GM19240 (cell line): ENCODE results near the gene IRAK2.
"Not testable (repeated sequence)": the region's sequence is repeated elsewhere in the genome, so short reads cannot be mapped to it uniquely, and the experiment has no call there.

ENCODE experiments used
- DNase-seq: peaks from one replicate; pipeline ENCODE4 v3.0.0; 2011; ENCODE audit warnings: low spot score; ENCODE audit not compliant: insufficient read length

IRAK2 gene

DNA sequence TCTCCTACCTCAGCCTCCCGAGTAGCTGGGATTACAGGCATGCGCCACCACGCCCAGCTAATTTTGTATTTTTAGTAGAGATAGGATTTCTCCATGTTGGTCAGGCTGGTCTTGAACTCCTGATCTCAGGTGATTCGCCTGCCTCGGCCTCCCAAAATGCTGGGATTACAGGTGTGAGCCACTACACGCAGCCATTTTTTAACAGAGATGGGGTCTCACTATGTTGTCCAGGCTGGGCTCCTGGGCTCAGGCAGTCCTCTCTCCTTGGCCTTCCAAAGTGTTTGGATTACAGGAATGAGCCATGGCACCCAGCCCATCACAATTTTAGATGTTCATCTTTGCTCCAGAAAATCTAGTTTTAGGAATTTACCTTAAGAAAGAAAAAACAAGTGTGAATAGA lies 6.2 kb upstream of the IRAK2 start:
- DNase-seq, result not testable (repeated sequence)

DNA sequence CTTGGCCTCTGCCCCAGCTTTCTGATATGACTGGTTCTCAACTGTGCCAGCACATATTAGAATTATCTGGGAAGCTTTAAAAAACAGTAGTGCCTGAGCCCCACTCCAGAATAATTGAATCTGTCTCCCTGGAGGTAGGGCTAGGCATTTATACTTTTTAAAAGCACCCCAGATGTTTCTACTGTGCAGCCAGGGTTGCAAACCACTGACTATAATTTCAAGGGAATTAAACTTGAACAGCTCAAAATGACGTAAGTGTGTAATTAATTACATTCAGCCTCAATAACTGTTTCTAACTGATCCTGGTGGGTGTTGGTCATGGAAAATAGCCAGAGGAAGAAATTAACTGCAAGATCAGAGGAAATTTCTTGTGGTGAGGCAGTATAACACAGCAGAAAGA lies 4.4 kb upstream of the IRAK2 start:
- DNase-seq, result no peak

DNA sequence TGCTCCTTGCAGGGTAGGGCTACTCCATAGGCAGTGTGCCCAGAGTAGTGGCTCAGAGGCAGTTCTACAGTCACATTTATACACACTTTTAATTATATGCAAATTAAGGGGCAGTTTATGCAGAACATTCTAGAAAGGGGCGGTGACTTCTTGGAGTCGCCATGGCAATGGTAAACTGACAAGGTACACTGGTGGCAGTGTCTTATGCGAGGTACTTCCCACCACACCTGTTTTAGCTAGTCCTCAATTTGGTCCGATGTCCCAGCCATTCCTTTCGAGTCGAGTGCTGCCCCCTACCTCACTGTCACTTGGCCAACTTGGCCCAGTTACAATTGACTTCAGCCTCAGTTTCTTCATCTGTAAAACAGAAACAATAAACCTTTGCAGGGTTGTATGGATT lies 3.8 kb upstream of the IRAK2 start:
- DNase-seq, result no peak

DNA sequence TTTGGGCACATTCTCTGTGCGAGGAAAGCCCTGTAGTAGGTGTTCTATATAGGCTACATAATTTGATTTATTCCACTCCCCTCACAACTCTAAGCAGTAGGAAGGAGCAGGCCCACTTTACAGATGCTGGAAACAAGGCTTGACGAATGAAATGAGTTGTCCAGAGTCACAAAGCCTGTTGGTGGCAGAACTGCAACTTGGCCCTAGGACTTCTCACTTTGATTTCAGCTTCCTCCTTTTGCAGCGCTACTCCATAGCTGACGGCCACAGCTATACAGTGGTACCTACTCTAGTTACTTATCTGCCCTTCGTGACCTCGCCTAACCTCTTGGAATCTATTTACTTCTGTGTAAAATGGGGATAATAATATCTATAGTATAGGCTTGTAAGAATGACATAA lies 2.5 kb upstream of the IRAK2 start:
- DNase-seq, result no peak

DNA sequence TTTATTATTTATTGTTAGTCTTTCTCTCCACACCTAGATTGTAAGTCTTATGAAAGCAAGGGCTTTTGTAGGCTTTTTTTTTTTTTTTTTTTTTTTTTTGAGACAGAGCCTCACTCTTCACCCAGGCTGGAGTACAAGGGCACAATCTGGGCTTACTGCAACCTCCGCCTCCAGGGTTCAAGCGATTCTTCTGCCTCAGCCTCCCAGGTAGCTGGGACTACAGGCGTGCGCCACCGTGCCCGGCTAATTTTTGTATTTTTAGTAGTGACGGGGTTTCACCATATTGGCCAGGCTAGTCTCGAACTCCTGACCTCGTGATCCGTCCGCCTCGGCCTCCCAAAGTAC lies 546 bp upstream of the IRAK2 start:
- DNase-seq, result not testable (repeated sequence)

DNA sequence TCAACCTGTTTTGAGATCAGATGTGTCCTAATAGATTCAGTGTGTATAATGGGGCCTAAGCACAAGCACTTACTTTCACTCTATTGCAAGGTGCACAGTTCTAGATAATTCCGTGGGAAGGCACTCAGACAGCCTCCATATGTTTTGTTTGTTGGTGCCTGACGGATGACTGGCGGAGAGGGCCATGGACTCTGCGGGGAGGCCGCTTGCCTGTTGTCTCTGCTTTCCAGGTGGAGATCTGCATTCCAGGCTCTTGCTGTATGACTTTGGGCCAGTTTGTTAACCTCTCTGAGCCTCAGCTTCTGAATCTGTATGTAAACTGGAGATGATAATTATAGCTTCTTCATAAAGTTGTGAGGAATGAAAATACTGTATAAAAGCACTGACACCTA lies 1.5 kb downstream of the IRAK2 start:
- DNase-seq, result no peak

DNA sequence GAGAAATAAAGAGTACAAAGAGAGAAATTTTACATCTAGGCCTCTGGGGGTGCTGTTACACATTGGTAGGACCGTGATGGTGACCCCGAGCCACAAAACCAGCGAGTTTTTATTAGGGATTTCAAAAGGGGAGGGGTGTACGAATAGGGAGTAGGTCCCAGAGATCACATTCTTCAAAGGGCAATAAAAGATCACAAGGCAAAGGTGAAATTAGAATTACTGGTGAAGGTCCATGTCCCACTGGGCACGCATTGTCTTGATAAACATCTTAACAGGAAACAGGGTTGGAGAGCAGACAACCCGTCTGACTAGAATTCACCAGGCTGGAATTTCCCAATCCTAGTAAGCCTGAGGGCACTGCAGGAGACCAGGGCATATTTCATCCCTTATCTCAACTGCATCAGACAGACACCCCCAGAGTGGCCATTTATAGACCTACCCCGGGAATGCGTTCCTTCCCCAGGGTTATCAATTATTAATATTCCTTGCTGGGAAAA lies 4.3 kb downstream of the IRAK2 start:
- DNase-seq, result no peak

DNA sequence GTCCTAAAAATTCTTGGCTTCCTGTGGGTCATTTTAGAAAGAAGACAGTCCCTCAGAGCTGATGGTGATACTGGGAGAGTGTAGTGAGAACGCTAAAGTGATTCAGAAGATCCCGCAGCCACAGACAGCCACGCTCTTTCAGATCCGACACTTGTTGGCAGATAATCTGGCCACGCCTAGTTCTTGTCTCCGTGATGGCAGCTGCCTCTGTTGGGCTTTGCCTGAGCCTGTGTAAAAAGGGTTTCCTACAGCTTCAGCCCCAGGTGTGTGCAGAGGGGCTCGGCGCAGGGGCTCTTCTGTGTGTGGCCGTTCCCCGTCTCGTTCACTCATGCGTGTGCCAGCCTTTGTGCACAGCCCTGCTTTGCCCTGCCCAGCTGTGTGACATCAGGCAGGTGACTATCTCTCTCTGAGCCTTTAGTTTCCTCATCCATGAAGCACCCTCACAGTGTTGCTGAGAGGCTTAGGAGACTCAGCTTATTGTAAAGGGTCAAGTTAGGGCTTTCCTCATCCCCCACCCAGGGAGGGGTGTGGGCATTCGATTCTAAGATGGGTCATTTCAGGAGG lies 6.3 kb downstream of the IRAK2 start:
- no peak for DNase-seq

DNA sequence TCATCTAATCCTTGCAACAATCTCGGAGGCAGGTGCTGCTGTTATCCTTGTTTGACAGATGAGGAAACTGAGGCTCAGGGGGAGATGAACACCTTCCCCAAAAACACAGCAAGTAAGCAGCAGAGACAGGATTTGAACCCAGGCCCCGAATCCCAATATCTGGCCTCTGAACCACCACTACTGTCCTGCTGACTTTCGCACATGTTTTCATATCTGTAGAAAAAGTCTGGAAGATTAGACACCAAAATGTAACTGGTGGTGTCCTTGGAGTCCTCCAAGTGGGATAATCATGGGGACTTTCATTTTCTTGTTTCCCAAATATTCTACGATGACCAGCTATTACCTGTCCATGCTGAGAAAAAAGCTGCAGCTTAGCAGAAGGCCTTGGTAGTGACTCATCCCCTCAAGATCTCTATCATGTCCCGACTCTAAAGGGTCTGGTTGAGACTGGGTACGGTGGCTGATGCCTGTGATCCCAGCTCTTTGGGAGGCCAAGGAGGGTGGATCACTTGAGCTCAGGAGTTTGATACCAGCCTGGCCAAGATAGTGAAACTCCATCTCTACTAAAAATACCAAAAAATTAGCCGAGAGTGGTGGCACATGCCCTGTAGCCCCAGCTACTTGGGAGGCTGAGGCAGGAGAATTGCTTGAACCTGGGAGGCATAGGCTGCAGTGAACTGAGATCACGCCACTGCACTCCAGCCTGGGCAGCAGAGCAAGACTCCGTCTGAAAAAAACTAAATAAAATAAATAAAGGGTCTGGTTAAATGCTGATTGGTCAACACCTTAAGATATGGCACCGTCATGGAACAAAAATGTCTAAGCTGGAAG lies 8.6 kb downstream of the IRAK2 start:
- no peak for DNase-seq

DNA sequence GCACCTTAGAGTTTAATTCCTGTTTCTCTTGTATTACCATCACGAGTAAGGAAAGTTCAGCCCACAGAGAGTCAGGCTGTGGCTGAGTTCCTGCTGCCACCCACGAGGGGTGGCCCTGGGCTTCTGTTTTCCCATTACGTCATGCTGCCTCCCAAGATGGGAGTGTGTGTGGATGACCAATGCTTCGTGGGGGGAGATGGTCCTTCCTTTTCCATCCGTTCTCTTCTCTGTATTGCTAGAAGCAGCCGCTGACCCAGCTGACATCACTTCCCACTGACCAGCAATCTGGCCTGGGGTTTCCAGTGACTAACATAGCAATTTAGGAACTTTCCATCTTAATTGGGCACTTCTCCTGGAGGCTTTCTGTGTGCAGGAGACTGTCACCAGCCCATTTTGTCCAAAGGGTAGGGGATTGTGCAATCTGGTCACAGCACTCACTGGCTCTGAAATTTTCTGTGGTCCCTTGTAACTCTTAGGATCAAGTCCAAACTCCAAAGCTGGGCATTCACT lies 9.3 kb downstream of the IRAK2 start:
- DNase-seq, result no peak

DNA sequence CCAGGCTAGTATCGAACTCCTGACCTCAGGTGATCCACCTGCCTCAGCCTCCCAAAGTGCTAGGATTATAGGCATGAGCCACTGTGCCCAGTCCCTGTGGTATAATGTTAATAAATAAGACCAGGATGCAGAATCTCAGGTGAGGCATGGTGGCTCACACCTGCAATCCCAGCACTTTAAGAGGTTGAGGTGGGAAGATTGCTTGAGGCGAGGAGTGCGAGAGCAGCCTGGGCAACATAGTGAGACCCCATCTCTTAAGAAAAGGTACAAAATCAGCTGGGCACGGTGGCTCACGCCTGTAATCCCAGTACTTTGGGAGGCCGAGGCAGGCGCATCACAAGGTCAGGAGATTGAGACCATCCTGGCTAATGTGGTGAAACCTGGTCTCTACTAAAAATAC lies 10.6 kb downstream of the IRAK2 start:
- DNase-seq, result not testable (repeated sequence)

DNA sequence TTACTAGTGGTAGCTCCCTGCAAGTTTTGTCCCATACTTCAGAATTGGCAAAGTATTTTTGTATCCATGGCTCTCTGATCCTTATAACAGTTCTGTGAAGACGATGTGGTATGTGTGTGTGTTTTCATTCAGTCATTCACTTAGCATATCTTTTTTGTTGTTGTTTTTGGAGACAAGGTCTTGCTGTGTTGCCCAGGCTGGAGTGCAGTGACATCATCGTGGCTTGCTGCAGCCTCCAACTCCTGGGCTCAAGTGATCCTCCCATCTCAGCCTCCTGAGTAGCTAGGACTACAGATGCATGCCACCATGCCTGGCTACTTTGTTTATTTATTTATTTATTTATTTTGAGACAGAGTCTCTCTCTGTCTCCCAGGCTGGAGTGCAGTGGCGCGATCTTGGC lies 11.4 kb downstream of the IRAK2 start:
- not testable (repeated sequence) for DNase-seq

DNA sequence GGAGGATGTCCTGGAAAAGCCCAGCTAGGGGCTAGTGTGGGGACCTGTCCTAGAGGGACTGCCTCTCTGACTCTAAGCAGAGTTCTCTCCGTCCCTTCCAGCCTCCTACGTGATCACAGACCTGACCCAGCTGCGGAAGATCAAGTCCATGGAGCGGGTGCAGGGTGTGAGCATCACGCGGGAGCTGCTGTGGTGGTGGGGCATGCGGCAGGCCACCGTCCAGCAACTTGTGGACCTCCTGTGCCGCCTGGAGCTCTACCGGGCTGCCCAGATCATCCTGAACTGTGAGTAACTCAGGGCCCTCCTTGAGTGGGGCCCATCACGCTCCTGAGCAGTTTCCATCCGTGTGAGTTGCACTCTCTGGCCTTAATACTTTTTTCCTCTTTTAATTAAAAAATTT lies 13.0 kb downstream of the IRAK2 start:
- no peak for DNase-seq

DNA sequence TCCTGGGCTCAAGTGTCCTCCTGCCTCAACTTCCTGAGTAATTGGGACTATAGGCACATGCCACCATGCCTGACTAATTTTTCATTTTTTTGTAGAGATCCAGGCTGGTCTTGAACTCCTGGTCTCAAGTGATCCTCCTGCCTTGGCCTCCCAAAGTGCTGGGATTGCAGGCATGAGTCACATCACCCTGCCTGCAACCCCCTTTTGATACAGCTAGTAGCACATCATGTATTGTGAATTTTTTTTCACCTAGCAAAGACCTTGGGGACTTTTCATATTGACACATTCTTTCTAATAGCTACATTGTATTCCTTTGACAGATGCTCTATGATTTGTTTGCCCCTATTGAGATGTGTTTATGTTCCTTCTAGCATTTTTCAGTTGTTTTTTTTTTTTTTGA lies 14.2 kb downstream of the IRAK2 start:
- DNase-seq, result no peak

DNA sequence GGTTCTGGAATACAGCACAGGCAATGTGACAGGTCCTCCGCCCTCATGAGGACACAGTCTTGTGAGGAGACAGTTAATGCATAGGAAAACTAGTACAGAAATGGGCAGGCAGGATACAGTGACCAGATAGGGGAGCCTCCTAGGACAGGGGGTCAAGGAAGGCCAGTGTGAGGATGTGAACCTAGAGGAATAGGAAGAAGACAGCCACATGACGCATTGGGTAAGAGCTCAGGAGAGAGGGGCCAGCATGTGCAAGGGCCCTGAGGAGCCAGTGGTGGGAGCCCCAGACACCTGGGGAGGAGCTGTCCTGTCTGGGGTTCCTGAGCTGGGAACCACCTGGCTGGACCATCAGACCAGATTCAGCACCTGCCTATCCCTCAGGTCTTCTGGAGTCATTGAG lies 15.6 kb downstream of the IRAK2 start:
- DNase-seq, result no peak

DNA sequence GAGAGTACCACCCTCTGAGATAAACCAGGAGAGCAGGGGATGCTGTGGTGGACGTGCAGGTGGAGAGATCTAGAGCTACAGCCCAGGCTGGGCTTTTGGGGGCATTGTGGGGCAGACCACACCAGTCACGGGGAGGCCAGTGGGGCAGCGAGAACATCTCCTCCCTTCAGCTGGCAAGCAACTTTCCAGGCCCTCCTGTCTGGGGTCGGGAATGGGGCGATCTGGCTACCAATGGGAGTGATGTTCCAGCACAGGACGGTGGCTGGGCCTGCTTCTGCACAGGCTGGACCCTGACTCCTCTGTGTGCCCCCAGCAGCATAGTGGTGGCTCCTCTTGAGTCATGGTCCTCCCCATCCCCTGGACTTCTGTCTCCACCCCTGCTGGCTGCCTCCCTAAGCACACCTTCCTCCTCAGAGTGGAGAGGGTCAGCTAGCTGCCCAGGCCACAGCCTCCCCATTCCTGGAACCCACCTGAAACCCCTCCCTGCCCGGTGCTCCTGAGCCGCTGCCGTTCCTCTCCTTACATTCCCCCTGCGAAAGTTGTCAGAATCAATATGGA lies 16.1 kb downstream of the IRAK2 start:
- DNase-seq, result no peak

DNA sequence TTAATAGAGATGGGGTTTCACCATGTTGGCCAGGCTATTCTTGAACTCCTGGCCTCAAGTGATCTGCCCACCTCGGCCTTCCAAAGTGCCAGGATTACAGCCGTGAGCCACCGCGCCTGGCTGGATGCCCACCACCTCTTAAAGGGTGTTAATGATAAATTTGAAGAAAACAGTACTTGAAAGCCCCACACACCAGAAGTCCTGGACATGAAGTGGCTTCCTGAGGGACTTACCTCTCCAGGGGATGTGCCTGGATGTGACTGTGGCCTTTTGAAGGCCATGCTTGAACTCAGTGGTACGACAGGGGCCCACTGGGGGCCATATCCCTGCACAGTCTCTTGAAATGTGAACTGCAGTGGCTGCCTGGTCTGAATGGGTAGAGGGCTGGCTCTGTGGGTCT lies 18.2 kb downstream of the IRAK2 start:
- DNase-seq, result no peak

DNA sequence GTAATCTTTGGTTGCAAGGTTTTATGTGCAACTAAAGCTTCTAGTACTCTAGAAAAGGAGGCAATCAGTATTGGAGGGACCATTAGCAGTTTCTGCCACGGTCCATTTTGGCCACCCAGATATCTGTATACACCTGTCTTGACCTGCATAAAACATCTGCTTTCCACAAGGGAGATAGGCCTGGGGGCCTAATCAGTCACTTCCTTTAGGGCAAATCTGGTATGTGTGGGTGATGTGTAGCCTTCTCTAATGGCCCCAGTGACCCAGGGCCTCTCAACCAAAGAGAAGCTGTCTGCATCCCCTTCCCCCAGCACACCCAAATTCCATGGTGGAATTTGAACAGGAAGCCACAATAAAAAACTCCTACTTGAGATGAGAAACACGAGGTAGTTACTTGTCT lies 19.5 kb downstream of the IRAK2 start:
- no peak for DNase-seq

DNA sequence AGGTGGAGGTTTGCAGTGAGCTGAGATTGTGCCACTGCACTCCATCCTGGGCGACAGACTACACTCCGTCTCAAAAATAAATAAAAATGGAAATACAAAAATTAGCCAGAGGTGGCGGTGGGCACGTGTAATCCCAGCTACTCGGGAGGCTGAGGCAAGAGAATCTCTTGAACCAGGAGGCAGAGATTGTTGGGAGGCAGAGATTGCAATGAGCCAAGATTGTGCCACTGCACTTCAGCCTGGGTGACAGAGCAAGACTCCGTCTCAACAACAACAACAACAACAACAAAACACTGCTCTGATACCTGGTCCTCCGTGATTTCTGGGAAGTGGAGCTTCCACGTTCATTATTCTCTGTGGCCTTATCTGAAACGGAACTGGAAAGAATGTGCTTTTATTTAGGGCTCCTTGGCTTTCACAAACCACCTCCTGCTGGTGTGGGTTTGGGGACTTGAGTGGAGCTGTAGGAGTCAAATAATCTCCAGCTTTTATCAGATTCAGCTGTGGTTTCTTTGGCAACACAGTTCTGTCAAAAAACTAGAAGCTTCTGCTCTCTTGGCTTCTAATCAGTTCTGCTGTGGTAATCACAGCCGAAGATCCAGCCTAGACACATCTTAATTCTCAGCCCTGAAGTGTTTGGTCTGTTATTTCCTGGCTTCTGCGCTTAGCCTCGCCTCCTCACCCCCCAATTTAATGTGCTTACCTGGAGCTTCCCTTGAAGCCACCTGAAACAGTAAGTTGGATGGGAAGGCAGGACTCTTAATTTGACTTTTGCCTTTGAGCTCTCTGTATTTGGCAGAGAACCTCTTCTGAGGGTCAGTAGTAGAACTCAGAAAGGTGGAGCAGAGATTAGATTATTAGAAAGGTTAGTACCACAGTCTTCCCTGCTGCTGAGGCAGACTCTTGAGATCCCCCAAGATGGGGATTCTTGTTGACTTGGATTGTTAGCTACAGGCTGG lies 21.4 kb downstream of the IRAK2 start:
- no peak for DNase-seq

DNA sequence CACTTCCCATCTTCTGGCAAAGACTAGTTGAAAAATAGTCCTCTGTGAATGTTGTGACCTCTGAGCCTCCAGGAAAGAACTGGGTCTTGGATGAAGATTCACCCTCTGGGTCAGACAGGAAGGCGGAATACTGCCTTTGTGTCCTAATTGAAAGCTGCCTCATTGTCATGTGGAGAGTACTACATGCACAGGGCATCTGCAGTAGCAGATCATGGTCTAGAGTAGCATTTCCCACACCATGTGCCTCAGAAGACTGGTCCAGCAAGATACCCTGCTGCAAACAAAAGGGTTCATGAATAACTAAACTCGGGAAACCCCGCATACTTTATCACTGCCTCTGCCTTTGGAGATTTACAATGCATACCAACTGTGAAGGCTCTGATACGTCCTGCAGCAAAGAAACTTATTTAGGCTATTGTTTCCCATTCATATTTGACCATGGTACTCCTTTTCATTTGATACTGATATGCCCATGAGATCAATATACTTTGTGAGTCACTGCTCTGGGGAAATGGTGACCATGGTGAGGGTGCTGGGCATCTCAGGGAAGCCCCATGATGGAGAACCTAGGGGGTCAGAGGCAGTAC lies 22.7 kb downstream of the IRAK2 start:
- no peak for DNase-seq

DNA sequence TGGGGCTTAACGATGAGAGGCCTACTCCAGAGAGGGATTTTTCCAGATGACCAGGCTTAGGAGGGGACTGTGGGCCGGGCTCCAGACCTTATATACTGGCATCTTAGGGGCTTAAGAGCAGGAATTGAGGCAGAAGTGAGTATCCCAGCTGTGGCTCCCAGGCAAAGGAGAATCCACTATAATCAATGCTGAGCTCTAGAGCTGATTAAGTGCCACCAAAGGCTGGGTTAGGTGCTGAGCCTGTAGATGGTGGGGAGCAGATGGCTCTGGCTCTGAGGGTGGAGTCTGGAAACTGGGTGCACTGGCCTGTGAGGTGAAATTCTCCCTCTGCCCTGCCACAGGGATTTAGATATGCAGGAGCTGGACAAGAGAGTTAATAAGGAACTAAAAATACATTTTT lies 23.2 kb downstream of the IRAK2 start:
- DNase-seq, result no peak
